ENCODE results near the gene VAV3. TPM values are rescaled to one million over a fixed set of nuclear protein-coding genes. Genes with fewer than 3 reads are reported as not detected.

VAV3 gene
- total RNA-seq, 1 donor from 2014 or later: 25.8 TPM

DNA sequence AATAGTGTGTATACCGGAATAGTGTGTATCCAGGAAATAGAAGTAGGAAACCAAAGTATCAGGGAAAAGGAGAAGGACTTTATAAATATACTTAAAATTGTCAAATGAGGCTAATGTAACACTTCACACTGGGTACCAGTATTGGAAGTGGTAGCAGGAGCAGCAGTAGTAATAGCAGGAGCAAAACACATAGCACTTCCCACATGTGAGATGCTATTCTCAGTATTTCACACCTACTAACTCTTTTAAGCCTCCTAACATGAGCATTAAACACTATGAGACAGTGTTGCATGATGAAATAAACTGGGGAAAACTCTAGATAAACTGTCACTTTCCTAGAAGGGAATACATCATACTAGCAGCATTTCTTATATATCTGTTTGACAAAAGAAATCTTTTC lies 376.7 kb downstream of the VAV3 start:
- TF ChIP-seq, protein P1, sequence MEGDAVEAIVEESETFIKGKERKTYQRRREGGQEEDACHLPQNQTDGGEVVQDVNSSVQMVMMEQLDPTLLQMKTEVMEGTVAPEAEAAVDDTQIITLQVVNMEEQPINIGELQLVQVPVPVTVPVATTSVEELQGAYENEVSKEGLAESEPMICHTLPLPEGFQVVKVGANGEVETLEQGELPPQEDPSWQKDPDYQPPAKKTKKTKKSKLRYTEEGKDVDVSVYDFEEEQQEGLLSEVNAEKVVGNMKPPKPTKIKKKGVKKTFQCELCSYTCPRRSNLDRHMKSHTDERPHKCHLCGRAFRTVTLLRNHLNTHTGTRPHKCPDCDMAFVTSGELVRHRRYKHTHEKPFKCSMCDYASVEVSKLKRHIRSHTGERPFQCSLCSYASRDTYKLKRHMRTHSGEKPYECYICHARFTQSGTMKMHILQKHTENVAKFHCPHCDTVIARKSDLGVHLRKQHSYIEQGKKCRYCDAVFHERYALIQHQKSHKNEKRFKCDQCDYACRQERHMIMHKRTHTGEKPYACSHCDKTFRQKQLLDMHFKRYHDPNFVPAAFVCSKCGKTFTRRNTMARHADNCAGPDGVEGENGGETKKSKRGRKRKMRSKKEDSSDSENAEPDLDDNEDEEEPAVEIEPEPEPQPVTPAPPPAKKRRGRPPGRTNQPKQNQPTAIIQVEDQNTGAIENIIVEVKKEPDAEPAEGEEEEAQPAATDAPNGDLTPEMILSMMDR (IDR thresholded peaks at IDR 0.05; ENCODE audit: partially characterized antibody, unreplicated experiment): no peak
- H3K27ac Mint-ChIP-seq (ENCODE audit: unreplicated experiment): no peak overlapping the region
- H3K4me1 Mint-ChIP-seq (ENCODE audit: low read depth, unreplicated experiment): no peaks in the 10 kb centered on the region
- no peaks in the 10 kb centered on the region for H3K27me3 Mint-ChIP-seq (ENCODE audit: unreplicated experiment)
- H3K4me3 Mint-ChIP-seq (ENCODE audit: unreplicated experiment): no peak overlapping the region
- no peaks in the 10 kb centered on the region for H3K36me3 Mint-ChIP-seq (ENCODE audit: unreplicated experiment)
- DNase-seq: no peak
- H3K9me3 Mint-ChIP-seq (ENCODE audit: unreplicated experiment): no peaks in the 10 kb centered on the region

DNA sequence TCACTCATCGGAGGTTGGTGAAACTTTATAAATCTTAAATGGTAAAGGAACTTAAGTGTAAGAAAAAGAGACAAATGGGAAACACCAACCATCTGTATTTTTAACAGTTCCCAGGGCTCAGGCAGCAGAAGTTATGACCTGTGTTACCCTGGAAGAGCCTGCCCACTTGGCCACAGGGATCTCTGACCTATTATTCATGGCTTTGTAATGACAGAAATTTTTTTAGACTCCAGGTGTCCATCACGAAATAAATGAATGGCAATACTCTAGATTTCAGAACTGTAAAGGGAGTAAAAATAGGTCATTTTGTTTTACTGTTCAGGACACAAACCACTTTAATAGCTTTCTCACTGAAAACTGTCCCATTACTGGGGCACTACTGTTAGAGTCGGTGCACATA lies 389.8 kb downstream of the VAV3 start:
- Mint-ChIP-seq H3K36me3 (ENCODE audit: unreplicated experiment) (no peaks in the 10 kb centered on the region), H3K27ac (ENCODE audit: unreplicated experiment) (no peak overlapping the region), H3K9me3 (ENCODE audit: unreplicated experiment) (peaks cover 2% of the 10 kb centered on the region), H3K27me3 (ENCODE audit: unreplicated experiment) (no peaks in the 10 kb centered on the region), H3K4me3 (ENCODE audit: unreplicated experiment) (no peak overlapping the region), H3K4me1 (ENCODE audit: low read depth, unreplicated experiment) (no peaks in the 10 kb centered on the region)
- DNase-seq: no peak
- TF ChIP-seq, protein P1 (IDR thresholded peaks at IDR 0.05; ENCODE audit: partially characterized antibody, unreplicated experiment): no peak

DNA sequence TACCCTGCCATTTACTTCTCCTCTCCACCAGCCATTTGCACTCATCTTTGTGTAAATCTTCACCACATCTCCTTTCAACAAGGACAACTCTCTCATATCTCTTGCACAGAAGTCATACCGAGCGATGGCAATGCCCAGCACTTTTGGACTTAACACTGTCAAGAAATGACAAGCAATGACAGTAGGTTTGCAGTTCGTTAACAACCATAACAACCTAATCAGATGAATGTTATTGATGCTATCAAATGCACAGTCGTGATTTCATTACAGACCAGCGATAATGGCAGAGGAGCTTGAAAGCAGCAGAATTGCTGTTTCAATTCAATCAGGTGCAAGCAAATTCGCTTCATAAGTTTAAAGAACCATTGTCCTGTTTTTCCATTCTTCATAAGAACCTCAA lies 390.9 kb downstream of the VAV3 start:
- H3K4me3 Mint-ChIP-seq (ENCODE audit: unreplicated experiment): no peak overlapping the region
- no peaks in the 10 kb centered on the region for H3K4me1 Mint-ChIP-seq (ENCODE audit: low read depth, unreplicated experiment)
- H3K27ac Mint-ChIP-seq (ENCODE audit: unreplicated experiment): no peak overlapping the region
- H3K9me3 Mint-ChIP-seq (ENCODE audit: unreplicated experiment): peaks cover 2% of the 10 kb centered on the region
- TF ChIP-seq, protein P1 (IDR thresholded peaks at IDR 0.05; ENCODE audit: partially characterized antibody, unreplicated experiment): no peak
- DNase-seq: no peak
- no peaks in the 10 kb centered on the region for H3K36me3 Mint-ChIP-seq (ENCODE audit: unreplicated experiment)
- H3K27me3 Mint-ChIP-seq (ENCODE audit: unreplicated experiment): peaks cover 1% of the 10 kb centered on the region

DNA sequence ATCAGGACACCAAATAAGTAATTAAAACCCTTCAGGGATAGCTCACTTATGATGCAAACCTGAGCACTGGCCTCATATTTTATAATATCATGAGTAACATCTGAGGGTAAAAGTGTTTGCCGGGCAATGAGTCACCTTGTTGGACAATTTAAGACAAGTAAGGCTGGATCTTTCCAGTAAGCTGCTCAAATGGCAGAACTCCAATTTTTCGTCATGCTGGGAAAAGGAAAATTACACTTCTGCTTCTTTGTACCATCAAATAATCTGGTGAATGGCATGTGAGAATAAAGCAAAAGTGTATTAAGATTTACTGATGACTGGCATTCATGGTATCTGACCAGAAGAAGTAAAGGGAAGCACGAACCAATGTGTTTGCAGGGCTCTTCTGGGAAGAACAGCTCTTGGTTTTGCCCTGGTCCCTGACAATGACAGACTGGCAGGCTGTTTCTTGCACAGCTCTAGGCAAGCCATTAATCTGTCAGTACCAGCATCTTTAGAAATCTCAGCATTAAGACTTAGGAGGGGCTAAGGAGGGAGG lies 392.2 kb downstream of the VAV3 start:
- TF ChIP-seq, protein P1 (IDR thresholded peaks at IDR 0.05; ENCODE audit: partially characterized antibody, unreplicated experiment): no peak
- Mint-ChIP-seq H3K36me3 (ENCODE audit: unreplicated experiment) (no peaks in the 10 kb centered on the region), H3K4me3 (ENCODE audit: unreplicated experiment) (no peak overlapping the region), H3K4me1 (ENCODE audit: low read depth, unreplicated experiment) (no peaks in the 10 kb centered on the region), H3K27me3 (ENCODE audit: unreplicated experiment) (peaks cover 1% of the 10 kb centered on the region), H3K9me3 (ENCODE audit: unreplicated experiment) (peaks cover 2% of the 10 kb centered on the region), H3K27ac (ENCODE audit: unreplicated experiment) (no peak overlapping the region)
- DNase-seq: no peak

DNA sequence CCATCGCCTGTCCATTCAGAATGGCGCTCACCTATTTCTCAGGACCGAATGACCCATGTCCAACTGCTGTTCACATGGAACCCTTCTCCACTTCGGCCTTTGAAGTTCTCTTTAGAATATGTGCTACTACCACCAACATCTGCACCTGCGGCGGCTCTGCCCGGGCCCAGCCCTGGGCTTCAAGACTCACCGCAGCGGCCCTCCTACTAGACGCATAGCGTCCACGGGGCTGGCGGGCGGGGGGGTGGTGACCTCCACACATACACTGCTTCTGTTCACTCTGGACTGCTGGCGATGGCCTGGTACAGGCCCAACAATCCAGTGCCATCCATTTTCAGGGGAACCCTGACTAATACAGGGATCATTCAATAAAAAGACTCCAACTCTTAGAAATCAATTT lies 394.2 kb downstream of the VAV3 start:
- Mint-ChIP-seq H3K9me3 (ENCODE audit: unreplicated experiment) (peaks cover 2% of the 10 kb centered on the region), H3K4me3 (ENCODE audit: unreplicated experiment) (no peak overlapping the region), H3K27me3 (ENCODE audit: unreplicated experiment) (peaks cover 3% of the 10 kb centered on the region), H3K27ac (ENCODE audit: unreplicated experiment) (no peak overlapping the region), H3K4me1 (ENCODE audit: low read depth, unreplicated experiment) (no peaks in the 10 kb centered on the region), H3K36me3 (ENCODE audit: unreplicated experiment) (no peaks in the 10 kb centered on the region)
- TF ChIP-seq, protein P1 (IDR thresholded peaks at IDR 0.05; ENCODE audit: partially characterized antibody, unreplicated experiment): no peak
- no peak for DNase-seq
